ENCODE measurements around the gene ZBTB47.

Gene ZBTB47

DNA sequence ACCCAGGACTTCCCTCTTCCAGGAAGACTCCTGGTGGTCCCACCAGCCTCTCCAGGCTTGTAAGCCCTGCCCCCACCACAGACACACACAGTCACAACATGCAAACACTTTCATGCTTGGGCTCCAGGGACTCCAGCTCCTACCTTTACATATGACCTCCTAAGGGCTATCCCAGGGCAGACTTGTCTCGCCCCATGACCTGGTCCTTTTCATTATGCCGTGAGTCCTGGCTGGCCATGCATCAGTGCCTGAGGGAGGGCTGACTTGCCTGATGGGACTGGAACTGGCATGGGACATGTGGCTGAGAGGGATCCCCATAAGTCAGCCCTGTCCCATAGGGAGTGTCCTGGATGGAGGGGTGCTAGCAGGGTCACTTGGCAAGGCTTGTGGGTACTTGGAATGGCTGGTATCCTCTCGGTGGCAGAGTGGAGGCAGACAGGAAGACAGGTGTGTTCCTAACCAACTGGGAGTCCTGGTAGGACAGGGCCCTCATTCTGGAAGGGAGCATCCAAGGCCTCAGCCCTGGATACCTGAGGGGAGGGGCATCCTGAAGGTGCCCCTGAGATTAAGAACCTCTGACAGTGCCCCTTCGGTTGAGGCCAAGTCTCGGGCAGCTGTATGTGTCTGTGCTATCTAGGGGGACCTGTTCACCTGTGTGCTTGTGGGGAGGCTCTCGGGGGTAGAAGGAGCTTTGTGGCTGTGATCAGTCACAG is 49.6 kb downstream of the ZBTB47 start:
- peaks cover 23% of the 10 kb centered on the region for H4K20me1 ChIP-seq (ENCODE audit: insufficient read depth, low read length)
- H3K27ac ChIP-seq (ENCODE audit: low read length), result no peak overlapping the region
- ATAC-seq (ENCODE audit: insufficient read depth, low read depth) (no peak), DNase-seq (no peak)
- H3K4me2 ChIP-seq (ENCODE audit: insufficient read depth, low read length), result no peak overlapping the region
- H3K4me3 ChIP-seq (ENCODE audit: low read depth in 1 of 2, low read length in 2 of 2), result no peak overlapping the region
- peaks cover 3% of the 10 kb centered on the region for H3K27me3 ChIP-seq (ENCODE audit: insufficient read depth, low read length, poor library complexity)
- no peaks in the 10 kb centered on the region for H3K79me2 ChIP-seq (ENCODE audit: insufficient read depth, low read length)
- TF ChIP-seq EZH2 (IDR thresholded peaks at IDR 0.05; ENCODE audit: borderline replicate concordance, low read depth, low read length, severe bottlenecking), result no peak
- TF ChIP-seq, protein P1, sequence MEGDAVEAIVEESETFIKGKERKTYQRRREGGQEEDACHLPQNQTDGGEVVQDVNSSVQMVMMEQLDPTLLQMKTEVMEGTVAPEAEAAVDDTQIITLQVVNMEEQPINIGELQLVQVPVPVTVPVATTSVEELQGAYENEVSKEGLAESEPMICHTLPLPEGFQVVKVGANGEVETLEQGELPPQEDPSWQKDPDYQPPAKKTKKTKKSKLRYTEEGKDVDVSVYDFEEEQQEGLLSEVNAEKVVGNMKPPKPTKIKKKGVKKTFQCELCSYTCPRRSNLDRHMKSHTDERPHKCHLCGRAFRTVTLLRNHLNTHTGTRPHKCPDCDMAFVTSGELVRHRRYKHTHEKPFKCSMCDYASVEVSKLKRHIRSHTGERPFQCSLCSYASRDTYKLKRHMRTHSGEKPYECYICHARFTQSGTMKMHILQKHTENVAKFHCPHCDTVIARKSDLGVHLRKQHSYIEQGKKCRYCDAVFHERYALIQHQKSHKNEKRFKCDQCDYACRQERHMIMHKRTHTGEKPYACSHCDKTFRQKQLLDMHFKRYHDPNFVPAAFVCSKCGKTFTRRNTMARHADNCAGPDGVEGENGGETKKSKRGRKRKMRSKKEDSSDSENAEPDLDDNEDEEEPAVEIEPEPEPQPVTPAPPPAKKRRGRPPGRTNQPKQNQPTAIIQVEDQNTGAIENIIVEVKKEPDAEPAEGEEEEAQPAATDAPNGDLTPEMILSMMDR (IDR thresholded peaks at IDR 0.05; ENCODE audit: borderline replicate concordance, extremely low read depth, low read length, poor library complexity, severe bottlenecking), result no peak
- no peaks in the 10 kb centered on the region for H3K4me1 ChIP-seq (ENCODE audit: insufficient read depth, low read length)
- no peak overlapping the region for H3K9ac ChIP-seq (ENCODE audit: low read depth, low read length)
- H3K9me3 ChIP-seq (ENCODE audit: insufficient read depth, low read length, severe bottlenecking), result no peaks in the 10 kb centered on the region
- H3K36me3 ChIP-seq (ENCODE audit: insufficient read depth, low read length), result no peaks in the 10 kb centered on the region
- no peak overlapping the region for H2AFZ ChIP-seq (ENCODE audit: low read depth, low read length)

DNA sequence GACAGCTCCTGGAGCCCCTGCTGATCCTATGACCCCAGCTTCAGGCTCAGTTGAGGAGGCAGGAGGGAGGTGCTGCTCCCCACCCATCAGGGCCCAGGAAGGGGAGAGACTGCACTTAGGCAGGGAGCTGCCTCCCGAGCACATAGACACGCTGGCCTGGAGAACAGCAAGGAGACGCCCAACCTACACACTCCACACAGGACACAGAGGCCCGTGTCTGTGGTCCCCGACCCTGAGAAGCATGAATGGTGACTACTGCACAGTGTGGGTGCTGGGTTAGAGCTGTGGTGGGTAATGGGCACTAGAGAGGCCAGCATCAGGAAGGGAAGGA is 50.2 kb downstream of the ZBTB47 start:
- Histone ChIP-seq H3K79me2 (ENCODE audit: insufficient read depth, low read length) (no peaks in the 10 kb centered on the region), H3K27ac (ENCODE audit: low read length) (no peak overlapping the region), H3K4me3 (ENCODE audit: low read depth in 1 of 2, low read length in 2 of 2) (no peak overlapping the region), H3K36me3 (ENCODE audit: insufficient read depth, low read length) (no peaks in the 10 kb centered on the region), H3K9ac (ENCODE audit: low read depth, low read length) (no peak overlapping the region), H3K4me2 (ENCODE audit: insufficient read depth, low read length) (no peak overlapping the region), H4K20me1 (ENCODE audit: insufficient read depth, low read length) (peaks cover 23% of the 10 kb centered on the region), H3K4me1 (ENCODE audit: insufficient read depth, low read length) (no peaks in the 10 kb centered on the region), H2AFZ (ENCODE audit: low read depth, low read length) (no peak overlapping the region), H3K9me3 (ENCODE audit: insufficient read depth, low read length, severe bottlenecking) (no peaks in the 10 kb centered on the region), H3K27me3 (ENCODE audit: insufficient read depth, low read length, poor library complexity) (peaks cover 3% of the 10 kb centered on the region)
- ATAC-seq (ENCODE audit: insufficient read depth, low read depth), result no peak
- no peak for DNase-seq
- TF ChIP-seq, protein P1 (IDR thresholded peaks at IDR 0.05; ENCODE audit: borderline replicate concordance, extremely low read depth, low read length, poor library complexity, severe bottlenecking), result no peak
- TF ChIP-seq EZH2 (IDR thresholded peaks at IDR 0.05; ENCODE audit: borderline replicate concordance, low read depth, low read length, severe bottlenecking), result no peak

DNA sequence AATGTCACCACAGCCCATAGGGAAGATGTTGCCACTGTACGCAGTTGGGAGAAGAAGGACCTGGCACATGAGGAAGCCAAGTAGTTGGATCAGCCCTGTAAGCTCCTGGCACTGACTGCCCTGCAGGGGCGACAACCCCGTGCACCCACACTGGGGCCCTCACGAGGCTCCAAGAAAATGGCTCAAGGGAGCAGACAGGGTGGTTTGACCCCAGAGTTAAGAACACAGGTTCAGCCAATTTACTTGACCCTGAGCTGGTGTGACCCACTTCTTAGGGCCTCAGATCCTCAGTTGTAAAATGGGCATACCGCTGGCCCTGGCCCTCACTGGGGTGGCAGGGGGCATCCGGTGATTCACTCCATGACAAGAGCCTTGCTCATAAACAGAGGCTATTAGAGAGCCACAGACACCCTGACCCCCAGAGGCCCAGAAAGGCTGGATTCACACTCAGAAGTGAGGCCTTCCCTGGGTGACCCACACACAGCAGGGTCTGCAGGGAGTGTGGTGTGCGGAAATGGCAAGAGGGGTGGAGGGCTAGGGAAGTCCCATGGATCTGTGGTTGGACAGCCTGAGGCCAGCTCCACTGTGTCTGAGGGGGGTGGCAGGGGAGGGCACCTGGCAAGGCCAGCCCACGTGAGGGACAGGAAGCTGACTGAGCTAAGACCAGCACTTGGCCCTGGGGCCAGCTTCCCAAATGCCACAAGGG is 50.8 kb downstream of the ZBTB47 start:
- H3K36me3 ChIP-seq (ENCODE audit: insufficient read depth, low read length), result no peaks in the 10 kb centered on the region
- ATAC-seq (ENCODE audit: insufficient read depth, low read depth), result no peak
- peaks cover 3% of the 10 kb centered on the region for H3K27me3 ChIP-seq (ENCODE audit: insufficient read depth, low read length, poor library complexity)
- peaks cover 23% of the 10 kb centered on the region for H4K20me1 ChIP-seq (ENCODE audit: insufficient read depth, low read length)
- H3K79me2 ChIP-seq (ENCODE audit: insufficient read depth, low read length), result no peaks in the 10 kb centered on the region
- no peak for DNase-seq
- H3K9me3 ChIP-seq (ENCODE audit: insufficient read depth, low read length, severe bottlenecking), result no peaks in the 10 kb centered on the region
- H3K9ac ChIP-seq (ENCODE audit: low read depth, low read length), result no peak overlapping the region
- no peak overlapping the region for H3K4me2 ChIP-seq (ENCODE audit: insufficient read depth, low read length)
- no peak overlapping the region for H3K27ac ChIP-seq (ENCODE audit: low read length)
- H2AFZ ChIP-seq (ENCODE audit: low read depth, low read length), result no peak overlapping the region
- no peaks in the 10 kb centered on the region for H3K4me1 ChIP-seq (ENCODE audit: insufficient read depth, low read length)
- TF ChIP-seq, protein P1 (IDR thresholded peaks at IDR 0.05; ENCODE audit: borderline replicate concordance, extremely low read depth, low read length, poor library complexity, severe bottlenecking), result no peak
- TF ChIP-seq EZH2 (IDR thresholded peaks at IDR 0.05; ENCODE audit: borderline replicate concordance, low read depth, low read length, severe bottlenecking), result no peak
- H3K4me3 ChIP-seq (ENCODE audit: low read depth in 1 of 2, low read length in 2 of 2), result no peak overlapping the region

Measured in DND-41 (cell line).